SU-DHL-6 (cell line): ENCODE measurements around the gene AQP6.

Experiments
- H2AFZ ChIP-seq: fragments of 200-600 bp; sonication (generic); 2 replicates; pipeline ENCODE4 v1.6.1; 2014; ENCODE audit warnings: low read depth, mild to moderate bottlenecking, moderate library complexity, mixed read lengths, antibody characterized with exemption, low read length; ENCODE audit not compliant: severe bottlenecking
- H3F3A ChIP-seq: fragments of 200-600 bp; shearing (Covaris generic); 2 replicates; pipeline ENCODE4 v1.6.0; 2016; ENCODE audit warnings: antibody characterized with exemption, mild to moderate bottlenecking; ENCODE audit not compliant: insufficient read depth
- H3K27ac ChIP-seq: fragments of 200-600 bp; sonication (generic); 2 replicates; pipeline ENCODE4 v1.5.1; 2016; ENCODE audit warnings: low read depth, mild to moderate bottlenecking, low read length, moderate library complexity, mixed read lengths
- H3K27me3 ChIP-seq: fragments of 200-600 bp; sonication (generic), shearing (Covaris generic); 2 replicates; pipeline ENCODE4 v1.6.0; 2014; ENCODE audit warnings: mild to moderate bottlenecking, low read length
- H3K36me3 ChIP-seq: fragments of 200-600 bp; sonication (generic); 2 replicates; pipeline ENCODE4 v1.6.1; 2014; ENCODE audit warnings: mild to moderate bottlenecking, low read length, mixed read lengths
- H3K4me2 ChIP-seq: fragments of 300-600, 200-600 bp; shearing (Covaris generic), sonication (generic); 2 replicates; pipeline ENCODE4 v1.6.0; 2014; ENCODE audit warnings: low read length, low read depth, mild to moderate bottlenecking; ENCODE audit not compliant: poor library complexity, severe bottlenecking
- H3K4me3 ChIP-seq: fragments of 200-600 bp; sonication (generic); 2 replicates; pipeline ENCODE4 v1.5.1; 2014; ENCODE audit warnings: antibody characterized with exemption, low read length, mild to moderate bottlenecking, mixed read lengths; ENCODE audit not compliant: insufficient read depth, poor library complexity, severe bottlenecking
- H3K79me2 ChIP-seq: fragments of 200-600 bp; sonication (generic); 2 replicates; pipeline ENCODE4 v1.6.1; 2014; ENCODE audit warnings: mild to moderate bottlenecking, low read length, moderate library complexity; ENCODE audit not compliant: insufficient read depth
- H3K9ac ChIP-seq: fragments of 200-600 bp; sonication (generic); 2 replicates; pipeline ENCODE4 v1.7.0; 2014; ENCODE audit warnings: mild to moderate bottlenecking, low read length
- H3K9me2 ChIP-seq: fragments of 200-600 bp; sonication (generic); replicated peaks from 2 replicates; pipeline ENCODE4 v1.6.1; 2014; ENCODE audit warnings: low read length; ENCODE audit not compliant: insufficient read depth
- H3K9me3 ChIP-seq: fragments of 200-600 bp; sonication (generic); 2 replicates; pipeline ENCODE4 v1.6.1; 2014; ENCODE audit warnings: low read length, mixed read lengths; ENCODE audit not compliant: insufficient read depth
- H4K20me1 ChIP-seq: fragments of 200-600 bp; sonication (generic); 2 replicates; pipeline ENCODE4 v1.6.1; 2014; ENCODE audit warnings: low read depth, mild to moderate bottlenecking, antibody characterized with exemption, low read length, moderate library complexity, mixed read lengths
- CTCF ChIP-seq: fragments of 200-600 bp; sonication (generic); IDR thresholded peaks from one replicate; pipeline ENCODE4 v1.5.1; 2017; ENCODE audit warnings: antibody characterized with exemption, mild to moderate bottlenecking, low read length, moderate library complexity; ENCODE audit not compliant: insufficient read depth, poor library complexity, severe bottlenecking
- EZH2phosphoT487 ChIP-seq: fragments of 200-600 bp; sonication (generic), shearing (Covaris generic); conservative IDR thresholded peaks from 2 replicates; pipeline ENCODE4 v1.6.1; 2018; ENCODE audit warnings: mild to moderate bottlenecking, antibody characterized with exemption, low read length, moderate library complexity, mixed read lengths

AQP6 gene

GRCh38 chr12:49961993-49962764 is 10.6 kb upstream of the AQP6 start:
- Histone ChIP-seq H3K9ac (no peak overlapping the region), H3K4me3 (no peak overlapping the region), H3F3A (no peaks in the 10 kb centered on the region), H2AFZ (no peak overlapping the region), H3K4me2 (no peak overlapping the region), H3K27ac (no peak overlapping the region), H4K20me1 (no peaks in the 10 kb centered on the region), H3K36me3 (no peaks in the 10 kb centered on the region), H3K79me2 (no peaks in the 10 kb centered on the region), H3K27me3 (no peaks in the 10 kb centered on the region), H3K9me2 (no peaks in the 10 kb centered on the region), H3K9me3 (no peaks in the 10 kb centered on the region)
- TF ChIP-seq CTCF (no peak), EZH2phosphoT487 (no peak)

GRCh38 chr12:49962861-49963765 is 9.6 kb upstream of the AQP6 start:
- TF ChIP-seq CTCF (no peak), EZH2phosphoT487 (no peak)
- Histone ChIP-seq H3K4me2 (no peak overlapping the region), H3K9me2 (no peaks in the 10 kb centered on the region), H3F3A (no peaks in the 10 kb centered on the region), H3K36me3 (no peaks in the 10 kb centered on the region), H3K4me3 (no peak overlapping the region), H3K27me3 (no peaks in the 10 kb centered on the region), H3K27ac (no peak overlapping the region), H3K9ac (no peak overlapping the region), H3K79me2 (no peaks in the 10 kb centered on the region), H4K20me1 (no peaks in the 10 kb centered on the region), H3K9me3 (no peaks in the 10 kb centered on the region), H2AFZ (no peak overlapping the region)

DNA sequence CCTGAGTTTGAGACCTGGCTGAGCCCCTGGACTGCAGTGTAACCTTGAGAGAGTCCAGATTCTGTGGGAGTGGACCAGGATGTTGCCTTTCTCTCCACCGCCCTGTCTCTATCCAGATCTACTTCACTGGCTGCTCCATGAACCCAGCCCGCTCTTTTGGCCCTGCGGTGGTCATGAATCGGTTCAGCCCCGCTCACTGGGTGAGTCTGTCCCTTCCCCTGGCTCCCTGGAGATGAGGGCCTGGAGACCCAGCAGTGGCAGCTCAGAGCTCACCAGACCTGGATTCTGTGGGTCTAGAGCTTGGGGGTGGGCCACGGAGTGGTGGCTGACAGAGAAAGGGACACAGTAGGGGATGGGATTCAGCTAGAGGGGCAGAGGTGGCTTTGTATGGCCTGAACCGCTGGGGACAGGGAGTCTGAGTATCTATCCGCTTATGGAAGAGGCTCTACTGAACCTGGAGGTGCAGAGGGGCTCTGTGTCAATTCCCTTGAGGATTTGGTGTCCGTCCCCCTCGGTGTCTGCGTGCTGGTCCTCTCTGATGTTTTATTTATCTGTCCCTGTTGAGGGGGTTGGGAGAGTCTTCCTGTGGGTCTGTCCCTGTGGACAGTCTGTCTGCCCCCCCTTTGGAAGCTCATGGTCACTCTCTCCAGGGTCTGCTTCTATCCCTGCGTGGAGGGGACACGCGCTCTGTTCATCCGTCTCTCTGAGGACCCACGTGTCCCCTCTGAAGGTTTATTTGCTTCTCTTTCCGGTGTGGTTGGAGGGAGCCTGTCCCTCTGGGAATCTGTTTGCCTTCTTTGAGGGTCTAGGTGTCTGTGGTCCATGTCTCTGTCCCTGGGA is 8.6 kb upstream of the AQP6 start:
- no peak overlapping the region for H3K4me2 ChIP-seq
- no peak overlapping the region for H3K4me3 ChIP-seq
- H3K36me3 ChIP-seq: no peaks in the 10 kb centered on the region
- no peak overlapping the region for H3K9ac ChIP-seq
- TF ChIP-seq CTCF (no peak), EZH2phosphoT487 (no peak)
- H3K9me3 ChIP-seq: no peaks in the 10 kb centered on the region
- no peaks in the 10 kb centered on the region for H3K27me3 ChIP-seq
- no peaks in the 10 kb centered on the region for H3F3A ChIP-seq
- H3K79me2 ChIP-seq: no peaks in the 10 kb centered on the region
- no peaks in the 10 kb centered on the region for H3K9me2 ChIP-seq
- no peak overlapping the region for H3K27ac ChIP-seq
- no peaks in the 10 kb centered on the region for H4K20me1 ChIP-seq
- no peak overlapping the region for H2AFZ ChIP-seq
